ENCODE data around the gene SULT2B1.

GRCh38 chr19:48529156-48529555 lies 22.8 kb upstream of the SULT2B1 start:
- TF ChIP-seq, protein P1, sequence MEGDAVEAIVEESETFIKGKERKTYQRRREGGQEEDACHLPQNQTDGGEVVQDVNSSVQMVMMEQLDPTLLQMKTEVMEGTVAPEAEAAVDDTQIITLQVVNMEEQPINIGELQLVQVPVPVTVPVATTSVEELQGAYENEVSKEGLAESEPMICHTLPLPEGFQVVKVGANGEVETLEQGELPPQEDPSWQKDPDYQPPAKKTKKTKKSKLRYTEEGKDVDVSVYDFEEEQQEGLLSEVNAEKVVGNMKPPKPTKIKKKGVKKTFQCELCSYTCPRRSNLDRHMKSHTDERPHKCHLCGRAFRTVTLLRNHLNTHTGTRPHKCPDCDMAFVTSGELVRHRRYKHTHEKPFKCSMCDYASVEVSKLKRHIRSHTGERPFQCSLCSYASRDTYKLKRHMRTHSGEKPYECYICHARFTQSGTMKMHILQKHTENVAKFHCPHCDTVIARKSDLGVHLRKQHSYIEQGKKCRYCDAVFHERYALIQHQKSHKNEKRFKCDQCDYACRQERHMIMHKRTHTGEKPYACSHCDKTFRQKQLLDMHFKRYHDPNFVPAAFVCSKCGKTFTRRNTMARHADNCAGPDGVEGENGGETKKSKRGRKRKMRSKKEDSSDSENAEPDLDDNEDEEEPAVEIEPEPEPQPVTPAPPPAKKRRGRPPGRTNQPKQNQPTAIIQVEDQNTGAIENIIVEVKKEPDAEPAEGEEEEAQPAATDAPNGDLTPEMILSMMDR (IDR thresholded peaks at IDR 0.05; ENCODE audit: low read depth, low read length): peak; percentile 4
- TF ChIP-seq MYC (IDR thresholded peaks at IDR 0.05; ENCODE audit: low read depth, low read length) (no peak), MAX (IDR thresholded peaks at IDR 0.05; ENCODE audit: low read depth, low read length) (no peak)

Measured in NB4 (cell line).